Urinary bladder (tissue), 4 donors: ENCODE data around the gene POLR1G. TPM values are rescaled to one million over a fixed set of nuclear protein-coding genes. Genes with fewer than 3 reads are reported as not detected.
A peak's percentile ranks its signal among the peaks of the same experiment; 100 is the strongest.
"Not testable (repeated sequence)": the region's sequence is repeated elsewhere in the genome, so short reads cannot be mapped to it uniquely, and the experiment has no call there.

Experiments
- DNase-seq: peaks from one replicate; pipeline ENCODE4 v3.0.0-alpha.2; 2015; ENCODE audit errors: extremely low spot score
- H3K27ac ChIP-seq: one replicate; pipeline ENCODE4 v1.5.1; 2013; ENCODE audit warnings: low read depth, mild to moderate bottlenecking, moderate library complexity
- H3K36me3 ChIP-seq: one replicate; pipeline ENCODE4 v1.6.1; 2013; ENCODE audit warnings: mild to moderate bottlenecking, moderate library complexity; ENCODE audit not compliant: insufficient read depth
- H3K4me1 ChIP-seq: one replicate; pipeline ENCODE4 v1.6.1; 2013; ENCODE audit warnings: mild to moderate bottlenecking, moderate library complexity; ENCODE audit not compliant: insufficient read depth
- H3K4me3 ChIP-seq: one replicate; pipeline ENCODE4 v1.5.1; 2013; ENCODE audit warnings: low read depth, low read length
- WGBS: extraction: QIAGEN DNeasy Blood & Tissue Kit; methylation state at CpG from one replicate; pipeline ENCODE4 v1.1.7; 2013; 5-methylcytosine and 5-hydroxymethylcytosine counted together
- polyA plus RNA-seq: library from polyadenylated mRNA; stranded (reverse); fragments of 200-250 nt; gene quantifications from one replicate; pipeline ENCODE4 v1.2.3, GENCODE V29; 2013
- total RNA-seq: library from RNA; depleted of rRNA; stranded (reverse); fragments of >200 nt; gene quantifications from one replicate; pipeline ENCODE4 v1.2.3, GENCODE V29; 2014
- donor health status: healthy with polysubstance abuse.
- donor health status: healthy.

POLR1G gene
- total and polyA plus RNA-seq, 2 donors: 1.8 to 5.0 TPM

DNA sequence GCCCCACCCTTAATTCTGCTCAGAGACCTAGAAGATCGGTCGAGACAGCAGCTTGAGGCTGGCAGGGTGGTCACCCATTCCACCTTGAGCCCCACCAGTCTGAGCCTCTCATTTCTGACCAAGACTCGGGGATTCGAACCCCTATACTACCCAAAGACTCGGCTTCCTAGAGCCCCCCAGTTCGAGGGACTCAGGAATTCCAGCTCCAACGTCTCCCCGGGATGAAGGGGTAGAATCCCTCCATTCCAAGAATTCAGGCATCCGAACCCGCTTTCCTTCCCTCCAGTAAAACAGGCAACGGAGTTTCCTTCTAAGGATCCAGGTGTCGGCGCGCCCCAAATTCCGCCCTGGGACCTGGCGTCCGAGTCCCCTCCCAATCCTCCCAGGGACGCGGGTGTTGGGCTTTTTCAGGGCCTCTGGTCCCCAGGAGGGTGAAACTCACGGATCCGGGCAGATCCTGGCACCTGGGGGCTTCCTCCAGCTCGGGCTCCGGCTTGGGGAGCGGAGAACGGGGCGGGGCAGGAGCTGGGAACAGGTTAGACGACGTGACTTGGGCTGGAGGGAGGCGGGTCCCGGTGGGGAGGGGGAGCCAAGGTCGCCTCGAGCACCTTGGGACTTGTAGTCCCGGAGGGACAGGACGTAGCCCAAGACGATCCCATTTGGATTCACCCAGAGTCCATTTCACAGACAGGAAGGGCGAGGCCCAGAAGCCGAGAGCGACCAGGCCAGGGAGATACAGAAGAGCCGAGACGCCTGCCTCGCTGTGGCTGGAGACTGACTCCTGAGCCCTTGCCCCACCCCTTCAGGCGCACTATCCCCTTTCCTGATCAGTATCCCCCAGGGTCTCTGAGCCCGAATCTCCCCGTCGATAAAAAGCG is 1.6 kb upstream of the POLR1G start, which contains the start of gene PPP1R13L:
Gene PPP1R13L (minus strand): TSS at position 513 of the 878 bp plus-strand sequence. CDS start 6,751 bp downstream, outside the sequence.
- peak within 1 kb of the TSS; percentile 56 for H3K4me3 ChIP-seq
- H3K4me1 ChIP-seq: no peaks in the 10 kb centered on the region
- DNase-seq: no peak
- H3K27ac ChIP-seq: peak within 1 kb of the TSS; percentile 85
- H3K36me3 ChIP-seq: no peaks in the 10 kb centered on the region
- WGBS: 7% methylated on average over 46 of the region's 46 CpGs

DNA sequence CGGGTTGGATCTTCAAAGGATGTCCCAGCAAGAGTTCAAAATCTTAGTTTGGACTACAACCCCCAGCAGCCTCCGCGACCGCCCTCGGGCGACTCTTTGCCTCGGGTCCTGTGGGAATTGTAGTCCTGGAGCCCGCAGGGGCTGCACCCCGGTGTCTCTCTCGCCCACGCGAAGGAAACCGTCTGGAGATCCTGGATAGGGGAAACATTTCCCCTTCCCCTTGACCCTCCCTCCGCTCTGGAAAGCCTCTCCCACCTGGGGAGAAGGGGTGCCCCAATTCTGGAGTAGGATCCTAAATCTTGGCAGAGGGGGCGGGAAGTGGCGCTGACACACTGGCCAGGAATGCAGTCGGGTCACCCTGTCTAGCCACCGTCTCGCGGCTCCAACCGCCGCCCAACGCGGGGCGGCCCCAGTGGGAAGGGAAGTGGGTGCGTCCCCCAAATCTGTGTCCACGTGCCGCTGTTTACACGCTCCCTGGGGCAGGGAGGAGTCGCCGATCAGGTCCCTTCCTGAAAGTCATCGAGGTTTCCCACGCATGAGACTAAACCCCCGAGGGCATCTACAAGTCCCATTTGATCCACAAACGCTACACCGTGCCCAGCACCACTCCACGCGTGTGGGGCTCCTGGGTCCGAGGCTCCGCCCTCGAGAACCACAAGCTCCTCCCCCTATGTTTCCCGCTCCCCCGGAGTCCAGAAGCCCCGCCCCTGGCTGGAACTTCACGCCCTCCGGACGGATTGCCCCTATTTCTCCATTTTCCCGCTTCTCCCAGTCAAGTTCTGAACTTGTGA is 814 bp upstream of the POLR1G start:
- Histone ChIP-seq H3K4me1 (no peaks in the 10 kb centered on the region), H3K27ac (peak overlapping the region; percentile 63), H3K36me3 (no peaks in the 10 kb centered on the region), H3K4me3 (peak overlapping the region; percentile 56)
- WGBS: under 1% methylated on average over 48 of the region's 48 CpGs
- DNase-seq: peak; percentile 86

DNA sequence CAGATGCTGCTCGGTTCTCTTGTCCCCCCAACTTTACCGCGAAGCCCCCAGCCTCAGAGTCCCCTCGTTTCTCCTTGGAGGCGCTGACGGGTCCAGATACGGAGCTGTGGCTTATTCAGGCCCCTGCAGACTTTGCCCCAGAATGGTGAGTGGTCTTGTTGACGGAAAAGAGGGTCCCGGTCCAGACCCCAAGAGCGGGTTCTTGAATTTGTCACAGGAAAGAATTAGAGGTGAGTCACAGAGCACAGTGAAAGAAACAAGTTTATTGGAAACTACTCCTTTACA is 589 bp downstream of the POLR1G start:
- H3K4me1 ChIP-seq: no peaks in the 10 kb centered on the region
- H3K4me3 ChIP-seq: peak overlapping the region; percentile 56
- DNase-seq: no peak
- no peak overlapping the region for H3K27ac ChIP-seq
- 2% methylated on average over 10 of the region's 10 CpGs for WGBS
- no peaks in the 10 kb centered on the region for H3K36me3 ChIP-seq

DNA sequence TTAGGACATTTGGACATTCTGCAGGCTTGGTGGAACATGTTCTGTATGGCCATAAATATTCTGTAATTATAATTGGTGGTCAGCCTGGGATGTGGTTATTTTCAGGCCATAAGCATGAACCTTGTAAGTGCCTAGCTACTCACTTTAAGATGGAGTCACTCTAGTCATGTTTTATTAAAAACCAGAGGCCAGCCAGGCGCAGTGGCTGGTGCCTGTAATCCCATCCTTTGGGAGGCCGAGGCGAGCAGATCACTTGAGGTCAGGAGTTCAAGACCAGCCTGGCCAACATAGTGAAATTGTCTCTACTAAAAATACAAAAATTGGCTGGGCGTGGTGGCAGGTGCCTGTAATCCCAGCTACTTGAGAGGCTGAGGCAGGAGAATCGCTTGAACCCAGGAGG is 1.1 kb downstream of the POLR1G start:
- not testable (repeated sequence) for H3K36me3 ChIP-seq, DNase-seq, H3K4me1 ChIP-seq, H3K4me3 ChIP-seq, H3K27ac ChIP-seq
- WGBS: 78% methylated on average over 5 of the region's 5 CpGs

DNA sequence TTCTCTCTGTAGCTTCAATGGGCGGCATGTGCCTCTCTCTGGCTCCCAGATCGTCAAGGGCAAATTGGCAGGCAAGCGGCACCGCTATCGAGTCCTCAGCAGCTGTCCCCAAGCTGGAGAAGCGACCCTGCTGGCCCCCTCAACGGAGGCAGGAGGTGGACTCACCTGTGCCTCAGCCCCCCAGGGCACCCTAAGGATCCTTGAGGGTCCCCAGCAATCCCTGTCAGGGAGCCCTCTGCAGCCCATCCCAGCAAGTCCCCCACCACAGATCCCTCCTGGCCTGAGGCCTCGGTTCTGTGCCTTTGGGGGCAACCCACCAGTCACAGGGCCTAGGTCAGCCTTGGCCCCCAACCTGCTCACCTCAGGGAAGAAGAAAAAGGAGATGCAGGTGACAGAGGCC is 1.7 kb downstream of the POLR1G start:
- 88% methylated on average over 8 of the region's 8 CpGs for WGBS
- H3K4me3 ChIP-seq: no peak overlapping the region
- H3K27ac ChIP-seq: no peak overlapping the region
- no peaks in the 10 kb centered on the region for H3K4me1 ChIP-seq
- H3K36me3 ChIP-seq: no peaks in the 10 kb centered on the region
- no peak for DNase-seq

DNA sequence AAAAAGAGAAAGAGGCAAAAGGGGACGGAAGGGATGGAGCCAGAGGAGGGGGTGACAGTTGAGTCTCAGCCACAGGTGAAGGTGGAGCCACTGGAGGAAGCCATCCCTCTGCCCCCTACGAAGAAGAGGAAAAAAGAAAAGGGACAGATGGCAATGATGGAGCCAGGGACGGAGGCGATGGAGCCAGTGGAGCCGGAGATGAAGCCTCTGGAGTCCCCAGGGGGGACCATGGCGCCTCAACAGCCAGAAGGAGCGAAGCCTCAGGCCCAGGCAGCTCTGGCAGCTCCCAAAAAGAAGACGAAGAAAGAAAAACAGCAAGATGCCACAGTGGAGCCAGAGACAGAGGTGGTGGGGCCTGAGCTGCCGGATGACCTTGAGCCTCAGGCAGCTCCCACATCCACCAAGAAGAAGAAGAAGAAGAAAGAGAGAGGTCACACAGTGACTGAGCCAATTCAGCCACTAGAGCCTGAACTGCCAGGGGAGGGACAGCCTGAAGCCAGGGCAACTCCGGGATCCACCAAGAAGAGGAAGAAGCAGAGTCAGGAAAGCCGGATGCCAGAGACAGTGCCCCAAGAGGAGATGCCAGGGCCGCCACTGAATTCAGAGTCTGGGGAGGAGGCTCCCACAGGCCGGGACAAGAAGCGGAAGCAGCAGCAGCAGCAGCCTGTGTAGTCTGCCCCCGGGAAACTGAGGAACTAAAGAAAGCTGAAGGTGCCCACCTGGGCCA is 2.5 kb downstream of the POLR1G start:
- no peaks in the 10 kb centered on the region for H3K4me1 ChIP-seq
- WGBS: 83% methylated on average over 15 of the region's 15 CpGs
- H3K36me3 ChIP-seq: no peaks in the 10 kb centered on the region

DNA sequence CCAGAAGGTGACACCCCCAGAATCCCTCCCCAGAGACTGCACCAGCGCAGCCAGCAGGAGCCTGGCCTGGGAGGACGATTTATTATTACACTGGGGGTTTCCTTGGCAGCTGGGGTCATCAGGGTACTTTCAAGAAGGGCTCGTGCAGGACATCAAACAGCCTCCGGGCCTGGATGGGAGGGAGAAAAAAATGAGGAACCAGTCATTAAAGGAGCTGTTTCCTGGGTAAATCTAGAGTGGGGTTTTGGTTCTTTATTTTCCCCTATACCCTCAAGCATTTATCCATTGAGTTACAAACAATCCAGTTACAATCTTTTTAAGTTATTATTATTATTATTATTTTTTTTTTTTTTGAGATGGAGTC is 3.1 kb downstream of the POLR1G start:
- H3K4me1 ChIP-seq: no peaks in the 10 kb centered on the region
- peaks cover 2% of the 10 kb centered on the region for H3K36me3 ChIP-seq
- no peak overlapping the region for H3K27ac ChIP-seq
- H3K4me3 ChIP-seq: no peak overlapping the region
- no peak for DNase-seq
- WGBS: 48% methylated on average over 4 of the region's 4 CpGs

More for the DNA sequence above, 2.5 kb downstream of the POLR1G start:
- DNase-seq: no peak
- Histone ChIP-seq H3K4me3 (no peak overlapping the region), H3K27ac (no peak overlapping the region)

DNA sequence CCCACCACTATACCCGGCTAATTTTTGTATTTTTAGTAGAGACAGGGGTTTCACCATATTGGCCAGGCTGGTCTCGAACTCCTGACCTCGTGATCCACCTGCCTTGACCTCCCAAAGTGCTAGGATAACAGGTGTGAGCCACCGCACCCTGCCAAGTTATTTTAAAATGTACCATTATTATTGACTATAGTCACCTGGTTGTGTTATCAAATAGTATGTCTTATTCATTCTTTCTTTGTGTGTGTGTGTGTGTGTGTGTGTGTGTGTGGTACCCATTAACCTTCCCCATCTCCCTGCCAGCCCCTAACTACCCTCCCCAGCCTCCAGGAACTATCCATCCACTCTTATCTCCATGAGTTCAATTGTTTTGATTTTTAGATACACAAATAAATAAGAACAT is 3.9 kb downstream of the POLR1G start:
- 94% methylated on average over 4 of the region's 4 CpGs for WGBS
- H3K36me3 ChIP-seq, H3K4me1 ChIP-seq, H3K27ac ChIP-seq, DNase-seq, H3K4me3 ChIP-seq: not testable (repeated sequence)

DNA sequence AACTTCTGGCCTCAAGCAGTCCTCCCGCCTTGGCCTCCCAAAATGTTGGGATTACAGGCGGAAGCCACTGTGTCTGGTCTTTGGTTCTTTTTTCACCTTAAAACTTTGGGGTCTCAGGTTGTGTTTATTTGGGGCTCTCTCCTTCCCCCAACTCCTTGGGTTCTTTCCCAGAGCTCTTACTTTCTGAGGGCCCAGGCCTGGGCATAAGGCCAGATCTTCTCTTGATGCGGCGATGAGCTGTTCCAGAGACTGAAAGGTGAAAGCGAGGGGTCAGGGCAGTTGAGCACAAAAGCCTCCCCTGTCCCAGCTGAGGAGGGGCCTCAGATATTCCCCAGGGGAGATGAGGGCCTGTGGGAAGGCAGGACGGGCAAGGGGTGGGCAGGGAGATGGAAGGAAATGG is 7.1 kb downstream of the POLR1G start:
- H3K4me1 ChIP-seq: no peaks in the 10 kb centered on the region
- H3K4me3 ChIP-seq: no peak overlapping the region
- WGBS: 79% methylated on average over 6 of the region's 6 CpGs
- no peak overlapping the region for H3K27ac ChIP-seq
- DNase-seq: no peak
- H3K36me3 ChIP-seq: peaks cover 6% of the 10 kb centered on the region

DNA sequence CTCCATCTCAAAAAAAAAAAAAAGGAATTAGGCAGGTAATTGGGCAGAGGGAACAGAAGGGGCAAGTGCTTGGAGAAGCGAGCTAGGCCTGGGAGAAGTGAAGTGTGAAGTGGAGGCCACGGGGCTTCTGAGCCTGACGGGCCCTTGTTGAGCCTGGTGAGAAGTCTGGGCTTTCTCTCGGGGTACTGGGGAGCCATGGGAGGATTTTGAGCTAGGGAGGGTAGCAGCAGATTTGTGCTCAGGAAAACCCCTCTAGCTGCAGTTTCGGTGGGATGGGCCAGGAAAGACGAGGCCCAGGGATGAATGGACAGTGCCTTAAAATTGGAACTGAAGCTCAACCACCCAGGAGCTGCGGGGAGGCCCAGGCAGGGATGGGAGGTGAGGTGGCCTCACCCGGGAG is 8.0 kb downstream of the POLR1G start:
- H3K36me3 ChIP-seq: peaks cover 6% of the 10 kb centered on the region

DNA sequence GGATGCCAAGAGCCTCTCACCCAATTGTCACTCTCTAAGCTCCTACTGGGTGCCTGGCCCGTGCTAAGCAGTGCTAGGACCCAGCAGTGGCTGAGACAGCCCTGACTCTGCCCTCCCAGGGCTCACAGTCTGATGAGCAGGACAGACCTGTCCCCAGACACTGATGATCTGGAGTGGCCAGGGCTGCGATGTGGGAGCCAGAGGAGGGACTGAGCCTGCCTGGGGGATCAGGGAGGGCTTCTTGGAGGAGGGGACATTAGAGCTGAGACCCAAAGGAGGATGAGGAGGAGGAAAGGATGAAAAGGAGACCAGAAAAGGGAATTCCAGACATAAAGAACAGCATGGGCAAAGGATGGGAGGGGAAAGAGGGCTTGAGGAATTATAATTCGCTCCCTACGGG is 10.7 kb downstream of the POLR1G start:
- Histone ChIP-seq H3K36me3 (peaks cover 6% of the 10 kb centered on the region), H3K27ac (no peak overlapping the region)

More for the DNA sequence above, 8.0 kb downstream of the POLR1G start:
- no peak overlapping the region for H3K4me3 ChIP-seq
- no peak overlapping the region for H3K27ac ChIP-seq
- 94% methylated on average over 8 of the region's 8 CpGs for WGBS
- no peak for DNase-seq
- H3K4me1 ChIP-seq: no peaks in the 10 kb centered on the region

DNA sequence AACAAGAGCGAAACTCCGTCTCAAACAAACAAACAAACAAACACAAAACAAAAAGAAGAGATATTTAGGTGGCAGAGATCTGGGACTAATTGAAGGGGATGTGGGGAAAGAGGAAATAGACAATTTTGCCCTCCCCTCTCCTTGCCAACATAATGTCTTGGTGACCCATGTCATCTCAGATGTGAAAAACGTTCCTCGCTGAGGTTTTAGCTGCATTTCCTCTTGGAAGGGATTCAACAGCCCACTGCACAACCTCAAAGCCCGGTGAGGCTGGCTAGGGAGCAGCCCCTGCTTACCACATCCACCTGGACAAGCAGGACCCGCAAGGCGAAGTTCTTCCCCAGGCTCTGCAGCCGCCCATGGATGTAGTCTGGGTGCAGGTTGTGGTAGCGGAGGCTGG is 12.4 kb downstream of the POLR1G start:
- Histone ChIP-seq H3K36me3 (peaks cover 6% of the 10 kb centered on the region), H3K4me1 (peaks cover 3% of the 10 kb centered on the region)

More for the DNA sequence above, 10.7 kb downstream of the POLR1G start:
- no peak for DNase-seq
- no peak overlapping the region for H3K4me3 ChIP-seq
- no peaks in the 10 kb centered on the region for H3K4me1 ChIP-seq
- 70% methylated on average over 4 of the region's 4 CpGs for WGBS

DNA sequence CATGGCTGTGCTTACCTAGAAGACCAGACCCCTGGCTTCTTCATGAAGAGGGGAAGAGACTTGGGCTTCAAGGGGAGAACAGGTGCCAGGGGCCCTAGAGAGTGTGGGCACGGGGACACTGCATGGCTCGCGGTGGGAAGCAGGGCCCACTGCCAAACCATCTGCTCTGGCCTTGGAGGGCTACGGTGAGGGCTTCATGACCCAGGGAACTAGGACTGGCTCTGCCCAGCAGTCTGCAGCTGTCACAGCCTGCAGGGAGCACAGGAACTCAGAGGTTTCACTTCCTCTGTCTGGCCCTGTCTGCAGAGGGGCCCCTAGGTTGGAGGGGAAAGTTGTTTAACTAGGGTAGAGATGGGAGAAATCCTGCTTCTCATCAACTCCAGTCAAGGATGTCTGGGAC is 13.0 kb downstream of the POLR1G start:
- H3K4me3 ChIP-seq: no peak overlapping the region
- no peak for DNase-seq
- WGBS: 63% methylated on average over 4 of the region's 4 CpGs
- H3K4me1 ChIP-seq: peaks cover 3% of the 10 kb centered on the region
- H3K27ac ChIP-seq: no peak overlapping the region
- H3K36me3 ChIP-seq: peaks cover 5% of the 10 kb centered on the region

More for the DNA sequence above, 12.4 kb downstream of the POLR1G start:
- no peak overlapping the region for H3K27ac ChIP-seq
- 81% methylated on average over 9 of the region's 9 CpGs for WGBS
- no peak overlapping the region for H3K4me3 ChIP-seq
- no peak for DNase-seq
